GM19099 (cell line): ENCODE results near the gene PBX3.

Source experiments
- POLR2A ChIP-seq: IDR thresholded peaks from 3 replicates; pipeline ENCODE4 v1.6.1; 2011; ENCODE audit warnings: low read depth; ENCODE audit not compliant: insufficient read length; ENCODE audit errors: extremely low read depth

Gene PBX3

DNA sequence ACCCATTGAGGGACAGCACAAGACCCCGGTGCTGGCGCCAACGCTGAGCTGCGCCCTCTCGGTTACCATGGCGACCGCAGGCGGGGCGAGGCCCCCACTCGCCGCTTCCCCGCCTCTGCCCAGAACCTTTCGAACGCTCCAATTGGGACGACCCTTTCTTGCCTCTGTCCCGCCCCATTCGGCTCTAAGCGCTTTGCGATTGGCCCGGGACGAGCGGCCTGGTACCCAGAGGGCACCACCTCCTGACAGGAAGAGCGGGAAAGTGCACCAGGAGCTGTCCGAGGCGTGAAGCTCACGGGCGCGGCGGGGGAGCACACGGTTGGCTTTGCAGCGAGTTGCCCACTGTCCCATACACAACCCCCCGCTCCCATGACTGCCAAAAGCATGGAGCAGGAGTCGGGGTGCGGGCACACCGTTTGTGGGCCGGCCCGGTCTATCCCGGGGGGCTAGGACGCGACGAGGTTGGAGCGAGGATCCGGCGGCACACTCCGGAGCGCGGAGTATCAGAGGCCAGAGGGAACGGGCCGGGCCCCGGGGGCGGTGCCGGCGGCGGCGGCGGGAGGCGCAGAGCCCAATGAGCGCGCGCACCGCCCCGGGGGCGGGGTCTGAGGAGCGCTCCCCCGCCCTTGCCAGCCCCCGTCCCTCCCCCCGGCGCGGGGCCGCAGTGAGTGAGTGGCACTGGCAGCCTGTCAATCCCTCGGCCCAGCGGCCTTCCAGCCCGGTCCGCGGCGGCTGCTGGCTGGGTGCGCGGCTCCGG is 978 bp upstream of the PBX3 start:
- TF ChIP-seq POLR2A: peak; percentile 82

DNA sequence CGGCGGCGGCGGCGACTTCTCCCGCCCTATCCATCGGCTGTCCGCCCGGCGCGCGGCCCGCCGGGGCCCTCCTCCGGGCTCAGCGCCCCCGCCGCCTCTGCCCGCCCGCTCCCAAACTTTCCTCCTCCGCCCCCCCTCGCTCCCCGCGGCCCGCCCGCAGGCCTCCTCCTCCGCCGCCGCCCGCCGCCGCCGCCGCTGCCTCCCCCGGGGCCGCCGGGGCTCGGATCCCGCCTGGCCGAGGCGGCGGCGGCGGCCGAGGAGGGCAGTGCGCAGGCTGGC is 460 bp upstream of the PBX3 start:
- no peak for TF ChIP-seq POLR2A

- peak; percentile 30 for TF ChIP-seq POLR2A
Measured at GRCh38 chr9:125747765-125748445, 732 bp downstream of the PBX3 start.

DNA sequence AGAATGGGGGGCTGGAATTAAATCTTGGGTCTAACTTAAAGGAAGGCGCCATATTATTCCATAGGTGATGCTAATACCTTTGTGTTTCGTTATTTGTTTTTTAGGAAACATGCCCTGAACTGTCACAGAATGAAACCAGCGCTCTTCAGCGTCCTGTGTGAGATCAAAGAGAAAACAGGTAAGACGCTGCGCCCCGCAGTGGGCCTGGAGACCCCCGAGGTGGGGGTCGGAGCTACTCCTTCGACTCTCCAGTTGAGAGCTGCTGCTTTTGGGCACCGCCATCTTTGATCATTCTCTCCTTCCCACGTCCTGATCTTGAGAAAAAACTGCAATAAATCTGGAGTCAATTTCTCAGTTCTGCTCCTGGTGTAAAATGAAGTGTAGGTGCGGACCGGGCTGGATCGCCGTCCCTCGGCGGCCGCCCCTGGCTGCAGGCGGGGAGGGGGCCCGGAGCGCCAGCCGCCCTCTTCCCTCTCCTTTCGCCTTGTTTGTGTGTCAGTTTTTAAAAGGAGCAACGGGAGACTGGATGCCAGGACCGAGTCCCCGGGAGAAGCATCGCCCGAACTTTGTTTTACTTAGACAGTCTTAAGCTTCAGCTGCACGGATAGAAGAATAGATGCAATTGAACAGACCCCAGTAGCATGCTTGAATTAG is 1.4 kb downstream of the PBX3 start:
- no peak for TF ChIP-seq POLR2A

DNA sequence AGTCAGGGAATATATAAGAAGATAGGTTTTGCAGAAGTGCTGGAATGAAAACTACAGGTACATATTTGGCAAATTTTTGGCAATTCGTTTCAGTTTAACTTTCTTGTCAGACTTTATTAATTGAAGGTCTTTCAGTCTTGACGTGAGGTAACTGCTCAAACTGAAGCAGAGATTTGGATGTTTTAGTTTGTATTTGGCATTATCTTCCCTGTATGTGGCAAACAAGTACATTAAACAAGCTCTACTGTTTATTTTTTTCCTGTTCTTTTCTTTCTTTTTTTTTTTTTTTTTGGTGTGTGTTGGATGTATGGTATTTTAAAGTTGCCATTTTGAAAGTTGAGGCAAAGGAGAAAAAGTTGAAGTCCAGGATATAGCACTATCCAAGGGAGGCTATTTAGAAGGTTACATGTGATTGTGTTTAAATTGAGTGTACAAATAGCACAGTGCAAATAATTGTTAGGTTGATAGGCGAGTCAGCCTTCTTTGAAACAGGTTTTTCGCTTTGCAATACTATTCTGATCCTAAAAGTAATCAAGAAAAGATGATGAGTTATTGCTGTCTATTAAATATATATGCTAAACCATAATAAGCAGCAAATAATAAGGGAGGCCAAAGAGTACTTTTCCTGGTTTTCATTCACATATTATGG is 2.2 kb downstream of the PBX3 start:
- TF ChIP-seq POLR2A: no peak

GRCh38 chr9:125749951-125750626 is 2.9 kb downstream of the PBX3 start:
- no peak for TF ChIP-seq POLR2A

- no peak for TF ChIP-seq POLR2A
Measured at GRCh38 chr9:125750627-125751011, 3.4 kb downstream of the PBX3 start.

- TF ChIP-seq POLR2A: no peak
Measured at GRCh38 chr9:125752070-125752628, 5.0 kb downstream of the PBX3 start.

- TF ChIP-seq POLR2A: no peak
Measured at GRCh38 chr9:125754096-125754495, 6.9 kb downstream of the PBX3 start.

GRCh38 chr9:125755340-125755739 is 8.2 kb downstream of the PBX3 start:
- TF ChIP-seq POLR2A: no peak

DNA sequence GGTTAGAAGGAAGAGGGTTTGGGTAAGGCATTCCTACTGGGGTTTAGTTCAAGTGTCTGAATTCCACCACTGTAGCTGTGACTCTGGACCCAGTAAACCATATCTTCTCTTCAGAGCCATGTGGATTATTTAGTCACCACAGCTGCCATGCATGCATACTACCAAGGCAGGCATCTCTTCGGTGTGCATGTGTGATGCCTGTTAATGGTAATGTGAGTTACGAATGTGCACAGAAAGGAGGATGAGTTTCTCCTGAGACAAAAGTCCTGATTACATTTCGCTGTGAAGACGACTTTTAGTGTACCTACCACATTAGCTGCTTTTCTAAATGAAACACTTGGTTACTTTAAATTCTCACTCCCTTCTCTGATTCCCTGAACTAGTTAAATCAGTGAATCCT is 9.3 kb downstream of the PBX3 start:
- no peak for TF ChIP-seq POLR2A

- TF ChIP-seq POLR2A: no peak
Measured at GRCh38 chr9:125757834-125758233, 10.7 kb downstream of the PBX3 start.

GRCh38 chr9:125758986-125759763 is 12.0 kb downstream of the PBX3 start:
- no peak for TF ChIP-seq POLR2A

- TF ChIP-seq POLR2A: no peak
Measured at GRCh38 chr9:125759764-125760129, 12.6 kb downstream of the PBX3 start.
